GM23338 (cell line): ENCODE data around the gene OR1J2.

Source experiments
- CREB1 ChIP-seq: fragments of 250-450 bp; sonication (Bioruptor Pico); IDR thresholded peaks from 2 replicates; pipeline ENCODE4 v1.5.0; 2020; ENCODE audit warnings: low read depth, mild to moderate bottlenecking, moderate library complexity
- EZH2 ChIP-seq: fragments of 200-600 bp; sonication (generic); IDR thresholded peaks from one replicate; pipeline ENCODE4 v1.8.0; 2017; ENCODE audit warnings: antibody characterized with exemption, mild to moderate bottlenecking, low read depth; ENCODE audit not compliant: unreplicated experiment
- EZH2phosphoT487 ChIP-seq: fragments of 200-600 bp; sonication (generic); IDR thresholded peaks from one replicate; pipeline ENCODE4 v1.8.1; 2018; ENCODE audit warnings: antibody characterized with exemption; ENCODE audit not compliant: unreplicated experiment
- JUNB ChIP-seq: IDR thresholded peaks from one replicate; pipeline ENCODE4 v1.6.1; 2016; ENCODE audit warnings: antibody characterized with exemption; ENCODE audit not compliant: unreplicated experiment
- POLR2AphosphoS5 ChIP-seq: IDR thresholded peaks from 2 replicates; pipeline ENCODE4 v1.6.1; 2016; ENCODE audit warnings: antibody characterized with exemption, low read depth
- STAT1 ChIP-seq: IDR thresholded peaks from one replicate; pipeline ENCODE4 v1.6.1; 2016; ENCODE audit warnings: antibody characterized with exemption; ENCODE audit not compliant: unreplicated experiment
- ZNF114 ChIP-seq: fragments of 250-450 bp; sonication (Bioruptor Pico); IDR thresholded peaks from 2 replicates; pipeline ENCODE4 v1.5.0; 2020; ENCODE audit warnings: mild to moderate bottlenecking, moderate library complexity
- ZNF331 ChIP-seq: fragments of 250-450 bp; sonication (Bioruptor Pico); IDR thresholded peaks from 2 replicates; pipeline ENCODE4 v1.5.0; 2020; ENCODE audit warnings: low read depth, mild to moderate bottlenecking, moderate library complexity
- TF ChIP-seq, protein P1 (sequence below), 2 experiments: fragments of 200-600 bp in 1 of 2; sonication (generic) in 1 of 2; conservative IDR thresholded peaks; 2 replicates each; pipeline versions ENCODE4 v1.5.1 to v1.6.1; 2016 to 2017; ENCODE audit warnings: antibody characterized with exemption in 2 of 2, low read depth in 2 of 2, mild to moderate bottlenecking in 2 of 2, moderate library complexity in 1 of 2
- TF ChIP-seq, protein P2 (sequence below): IDR thresholded peaks from 2 replicates; pipeline ENCODE4 v1.6.1; 2016; ENCODE audit warnings: antibody characterized with exemption
- TF ChIP-seq, protein P3 (sequence below): IDR thresholded peaks from one replicate; pipeline ENCODE4 v1.6.1; 2018; ENCODE audit warnings: antibody characterized with exemption; ENCODE audit not compliant: unreplicated experiment

DNA sequence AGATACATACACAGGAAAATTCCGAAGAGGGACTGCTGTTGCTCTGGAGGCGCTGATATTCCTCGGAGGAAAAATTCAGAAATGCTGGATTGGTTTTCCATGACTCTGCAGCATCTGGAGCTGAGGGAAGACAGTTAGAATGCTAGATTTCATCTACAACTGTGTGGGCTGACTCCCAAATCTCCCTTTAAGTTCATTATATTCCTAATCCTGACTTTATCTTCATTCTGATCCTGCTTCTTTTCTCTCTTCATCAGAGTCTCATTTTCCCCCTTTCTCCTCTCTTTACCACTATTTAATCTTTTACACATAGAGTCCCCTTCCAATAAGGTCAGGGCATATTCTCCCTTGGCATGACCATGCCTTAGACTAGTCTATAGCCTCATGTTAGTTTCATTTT is 16.6 kb downstream of the OR1J2 start, which contains the start of gene OR1N1:
- TF ChIP-seq, protein P1, sequence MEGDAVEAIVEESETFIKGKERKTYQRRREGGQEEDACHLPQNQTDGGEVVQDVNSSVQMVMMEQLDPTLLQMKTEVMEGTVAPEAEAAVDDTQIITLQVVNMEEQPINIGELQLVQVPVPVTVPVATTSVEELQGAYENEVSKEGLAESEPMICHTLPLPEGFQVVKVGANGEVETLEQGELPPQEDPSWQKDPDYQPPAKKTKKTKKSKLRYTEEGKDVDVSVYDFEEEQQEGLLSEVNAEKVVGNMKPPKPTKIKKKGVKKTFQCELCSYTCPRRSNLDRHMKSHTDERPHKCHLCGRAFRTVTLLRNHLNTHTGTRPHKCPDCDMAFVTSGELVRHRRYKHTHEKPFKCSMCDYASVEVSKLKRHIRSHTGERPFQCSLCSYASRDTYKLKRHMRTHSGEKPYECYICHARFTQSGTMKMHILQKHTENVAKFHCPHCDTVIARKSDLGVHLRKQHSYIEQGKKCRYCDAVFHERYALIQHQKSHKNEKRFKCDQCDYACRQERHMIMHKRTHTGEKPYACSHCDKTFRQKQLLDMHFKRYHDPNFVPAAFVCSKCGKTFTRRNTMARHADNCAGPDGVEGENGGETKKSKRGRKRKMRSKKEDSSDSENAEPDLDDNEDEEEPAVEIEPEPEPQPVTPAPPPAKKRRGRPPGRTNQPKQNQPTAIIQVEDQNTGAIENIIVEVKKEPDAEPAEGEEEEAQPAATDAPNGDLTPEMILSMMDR (conservative IDR thresholded peaks at IDR 0.05; ENCODE audit: low read depth in 2 of 2) = no peak
- TF ChIP-seq, protein P2, sequence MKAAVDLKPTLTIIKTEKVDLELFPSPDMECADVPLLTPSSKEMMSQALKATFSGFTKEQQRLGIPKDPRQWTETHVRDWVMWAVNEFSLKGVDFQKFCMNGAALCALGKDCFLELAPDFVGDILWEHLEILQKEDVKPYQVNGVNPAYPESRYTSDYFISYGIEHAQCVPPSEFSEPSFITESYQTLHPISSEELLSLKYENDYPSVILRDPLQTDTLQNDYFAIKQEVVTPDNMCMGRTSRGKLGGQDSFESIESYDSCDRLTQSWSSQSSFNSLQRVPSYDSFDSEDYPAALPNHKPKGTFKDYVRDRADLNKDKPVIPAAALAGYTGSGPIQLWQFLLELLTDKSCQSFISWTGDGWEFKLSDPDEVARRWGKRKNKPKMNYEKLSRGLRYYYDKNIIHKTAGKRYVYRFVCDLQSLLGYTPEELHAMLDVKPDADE = no peak
- TF ChIP-seq EZH2 (no peak), EZH2phosphoT487 (no peak), POLR2AphosphoS5 (no peak), CREB1 (no peak), JUNB (no peak), STAT1 (no peak), ZNF331 (CRISPR knock-in tag) (no peak), ZNF114 (CRISPR knock-in tag) (no peak)
- TF ChIP-seq, protein P3, sequence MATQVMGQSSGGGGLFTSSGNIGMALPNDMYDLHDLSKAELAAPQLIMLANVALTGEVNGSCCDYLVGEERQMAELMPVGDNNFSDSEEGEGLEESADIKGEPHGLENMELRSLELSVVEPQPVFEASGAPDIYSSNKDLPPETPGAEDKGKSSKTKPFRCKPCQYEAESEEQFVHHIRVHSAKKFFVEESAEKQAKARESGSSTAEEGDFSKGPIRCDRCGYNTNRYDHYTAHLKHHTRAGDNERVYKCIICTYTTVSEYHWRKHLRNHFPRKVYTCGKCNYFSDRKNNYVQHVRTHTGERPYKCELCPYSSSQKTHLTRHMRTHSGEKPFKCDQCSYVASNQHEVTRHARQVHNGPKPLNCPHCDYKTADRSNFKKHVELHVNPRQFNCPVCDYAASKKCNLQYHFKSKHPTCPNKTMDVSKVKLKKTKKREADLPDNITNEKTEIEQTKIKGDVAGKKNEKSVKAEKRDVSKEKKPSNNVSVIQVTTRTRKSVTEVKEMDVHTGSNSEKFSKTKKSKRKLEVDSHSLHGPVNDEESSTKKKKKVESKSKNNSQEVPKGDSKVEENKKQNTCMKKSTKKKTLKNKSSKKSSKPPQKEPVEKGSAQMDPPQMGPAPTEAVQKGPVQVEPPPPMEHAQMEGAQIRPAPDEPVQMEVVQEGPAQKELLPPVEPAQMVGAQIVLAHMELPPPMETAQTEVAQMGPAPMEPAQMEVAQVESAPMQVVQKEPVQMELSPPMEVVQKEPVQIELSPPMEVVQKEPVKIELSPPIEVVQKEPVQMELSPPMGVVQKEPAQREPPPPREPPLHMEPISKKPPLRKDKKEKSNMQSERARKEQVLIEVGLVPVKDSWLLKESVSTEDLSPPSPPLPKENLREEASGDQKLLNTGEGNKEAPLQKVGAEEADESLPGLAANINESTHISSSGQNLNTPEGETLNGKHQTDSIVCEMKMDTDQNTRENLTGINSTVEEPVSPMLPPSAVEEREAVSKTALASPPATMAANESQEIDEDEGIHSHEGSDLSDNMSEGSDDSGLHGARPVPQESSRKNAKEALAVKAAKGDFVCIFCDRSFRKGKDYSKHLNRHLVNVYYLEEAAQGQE = no peak
